Ectodermal cell (in vitro differentiated cells): Measurements from ENCODE around the gene RTN4RL1.

Experiments
- H3K27ac ChIP-seq: 2 replicates; pipeline ENCODE4 v1.7.0; 2013; ENCODE audit warnings: mild to moderate bottlenecking, low read depth, low read length; ENCODE audit not compliant: insufficient read depth, poor library complexity, severe bottlenecking
- H3K27me3 ChIP-seq: 2 replicates; pipeline ENCODE4 v1.7.0; 2013; ENCODE audit warnings: mild to moderate bottlenecking, low read length; ENCODE audit not compliant: insufficient read depth, control insufficient read depth, poor library complexity, severe bottlenecking
- H3K36me3 ChIP-seq: one replicate; pipeline ENCODE4 v1.7.0; 2013; ENCODE audit warnings: low read length; ENCODE audit not compliant: control insufficient read depth, insufficient read depth
- H3K4me1 ChIP-seq: one replicate; pipeline ENCODE4 v1.7.0; 2013; ENCODE audit warnings: low read length; ENCODE audit not compliant: control insufficient read depth, insufficient read depth
- H3K4me3 ChIP-seq: 2 replicates; pipeline ENCODE4 v1.7.0; 2013; ENCODE audit warnings: low read depth, low read length, control low read depth; ENCODE audit not compliant: insufficient read depth
- H3K9me3 ChIP-seq: 2 replicates; pipeline ENCODE4 v1.7.0; 2013; ENCODE audit warnings: mild to moderate bottlenecking, low read length, moderate library complexity; ENCODE audit not compliant: control insufficient read depth
- WGBS, 2 experiments: methylation state at CpG; one replicate each; pipeline ENCODE4 v1.1.7; 2013; ENCODE audit warnings: missing lambda C conversion rate in 2 of 2; 5-methylcytosine and 5-hydroxymethylcytosine counted together

RTN4RL1 gene

GRCh38 chr17:1997927-1998742 is 27.0 kb downstream of the RTN4RL1 start:
- Histone ChIP-seq H3K9me3 (no peaks in the 10 kb centered on the region), H3K4me1 (peaks cover 39% of the 10 kb centered on the region), H3K4me3 (peak overlapping the region; percentile 30), H3K36me3 (no peaks in the 10 kb centered on the region), H3K27ac (no peak overlapping the region), H3K27me3 (peaks cover 10% of the 10 kb centered on the region)
- WGBS, 2 experiments = 3% methylated on average over 92 of the region's 92 CpGs

DNA sequence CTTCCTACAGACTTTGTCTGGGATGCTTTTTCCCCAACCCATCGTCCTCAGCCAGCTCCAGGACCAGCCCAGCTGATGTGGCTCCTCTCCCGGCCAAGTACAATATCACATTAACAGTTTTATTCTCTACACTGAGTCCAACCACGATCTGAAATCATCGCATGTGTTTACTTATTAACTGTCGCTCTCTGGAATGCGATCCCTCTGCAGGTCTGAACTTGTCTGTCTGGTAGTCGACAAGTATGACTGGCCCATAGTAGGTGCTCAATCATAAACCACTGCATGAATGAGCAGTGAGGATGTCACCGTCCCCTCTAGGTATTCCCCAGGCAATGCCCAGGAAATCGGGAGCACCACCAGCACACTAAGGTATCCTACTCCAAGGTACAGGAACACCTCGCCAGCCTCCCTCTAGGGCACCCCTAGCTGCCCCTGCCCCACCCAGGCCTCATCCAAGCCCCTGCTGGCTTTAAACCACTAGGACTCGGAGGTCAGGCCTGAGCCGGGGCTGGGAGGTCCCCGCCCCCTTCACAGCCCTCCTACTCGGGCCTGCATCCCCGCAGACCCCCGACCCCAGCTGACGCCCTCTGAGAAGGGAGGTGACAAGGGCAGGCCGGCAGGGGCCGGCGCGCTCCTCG is 27.7 kb downstream of the RTN4RL1 start:
- H3K9me3 ChIP-seq = no peaks in the 10 kb centered on the region
- 34% methylated on average over 22 of the region's 22 CpGs for WGBS, 2 experiments
- H3K27ac ChIP-seq = no peak overlapping the region
- peaks cover 10% of the 10 kb centered on the region for H3K27me3 ChIP-seq
- H3K4me3 ChIP-seq = no peak overlapping the region
- no peaks in the 10 kb centered on the region for H3K36me3 ChIP-seq
- H3K4me1 ChIP-seq = peaks cover 33% of the 10 kb centered on the region

- Histone ChIP-seq H3K9me3 (no peaks in the 10 kb centered on the region), H3K36me3 (no peaks in the 10 kb centered on the region), H3K27me3 (peaks cover 10% of the 10 kb centered on the region), H3K4me1 (peaks cover 33% of the 10 kb centered on the region), H3K4me3 (no peak overlapping the region), H3K27ac (no peak overlapping the region)
- 75 to 78% methylated on average over 9 of the region's 9 CpGs for WGBS, 2 experiments
Observed at GRCh38 chr17:1996800-1997288, 28.3 kb downstream of the RTN4RL1 start.

GRCh38 chr17:1995907-1996799 is 29.0 kb downstream of the RTN4RL1 start:
- H3K27ac ChIP-seq = no peak overlapping the region
- 75 to 77% methylated on average over 13 of the region's 14 CpGs for WGBS, 2 experiments
- H3K36me3 ChIP-seq = no peaks in the 10 kb centered on the region
- no peaks in the 10 kb centered on the region for H3K9me3 ChIP-seq
- H3K4me1 ChIP-seq = peaks cover 33% of the 10 kb centered on the region
- H3K4me3 ChIP-seq = no peak overlapping the region
- peaks cover 10% of the 10 kb centered on the region for H3K27me3 ChIP-seq

DNA sequence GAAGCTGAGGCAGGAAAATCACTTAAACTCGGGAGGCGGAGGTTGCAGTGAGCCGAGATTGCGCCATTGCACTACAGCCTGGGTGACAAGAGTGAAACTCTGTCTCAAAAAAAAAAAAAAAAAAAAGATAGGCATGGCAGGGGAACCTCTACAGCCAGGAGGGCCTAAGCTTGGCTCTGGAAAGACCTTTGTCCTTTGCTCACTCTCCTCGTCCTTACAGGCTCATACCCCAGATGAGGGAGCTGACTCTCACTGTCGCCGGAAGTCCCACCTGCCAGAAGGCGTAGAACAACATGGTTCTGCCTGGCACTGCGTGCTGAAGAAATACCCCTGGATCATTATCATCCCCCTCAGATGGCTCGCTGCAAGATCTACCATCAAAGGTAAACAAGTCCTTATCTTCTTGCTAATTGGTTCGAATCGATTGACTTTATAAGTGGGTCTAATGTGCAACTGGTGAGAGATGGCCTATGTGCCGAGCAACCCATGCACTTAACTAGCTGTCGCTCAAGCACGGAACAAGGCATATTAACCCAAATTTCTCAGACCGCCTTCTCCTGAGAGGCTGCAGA is 29.7 kb downstream of the RTN4RL1 start:
- Histone ChIP-seq H3K27me3 (peaks cover 10% of the 10 kb centered on the region), H3K4me3 (no peak overlapping the region), H3K4me1 (peaks cover 32% of the 10 kb centered on the region), H3K9me3 (no peaks in the 10 kb centered on the region), H3K36me3 (no peaks in the 10 kb centered on the region), H3K27ac (no peak overlapping the region)
- WGBS, 2 experiments = 93 to 94% methylated on average over 16 of the region's 16 CpGs

DNA sequence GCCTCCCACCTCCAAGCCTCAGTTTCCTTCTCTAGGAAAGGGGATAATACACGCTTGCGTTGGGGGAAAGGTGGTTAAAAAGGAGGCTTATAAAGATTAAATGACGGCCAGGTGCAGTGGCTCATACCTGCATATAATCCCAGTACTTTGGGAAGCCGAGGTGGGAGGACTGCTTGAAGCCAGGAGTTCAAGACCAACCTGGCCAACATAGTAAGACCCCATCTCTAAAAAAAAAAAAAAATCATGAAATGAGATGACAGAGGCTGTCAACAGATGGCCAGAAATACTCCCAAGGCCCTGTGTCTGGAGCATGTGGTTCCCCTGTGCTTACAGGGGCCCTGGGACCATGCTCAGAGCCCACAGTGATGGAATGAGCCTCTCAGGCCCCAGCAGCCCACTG is 30.4 kb downstream of the RTN4RL1 start:
- 91% methylated on average over 4 of the region's 4 CpGs for WGBS, 2 experiments
- H3K27ac ChIP-seq = no peak overlapping the region

DNA sequence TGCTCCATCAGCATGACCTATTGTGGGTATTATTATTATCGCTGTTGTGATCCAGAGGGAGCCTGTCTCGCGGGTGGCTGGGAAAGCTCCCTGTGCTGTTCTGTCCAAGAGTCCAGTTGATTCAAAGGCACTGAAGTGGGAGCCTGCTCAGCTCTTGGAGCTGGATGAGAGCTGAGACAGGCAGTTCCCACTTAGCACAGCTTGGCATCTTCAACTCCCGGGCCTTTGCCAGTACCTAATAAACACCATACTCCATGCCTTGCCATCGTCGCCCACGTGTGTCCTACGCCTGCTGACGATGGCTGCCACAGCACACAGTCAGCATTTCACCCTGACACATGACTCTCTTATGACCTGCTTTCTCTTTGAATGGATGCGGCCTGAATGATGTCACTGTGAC is 32.6 kb downstream of the RTN4RL1 start:
- H3K27me3 ChIP-seq = no peaks in the 10 kb centered on the region
- no peak overlapping the region for H3K27ac ChIP-seq
- H3K36me3 ChIP-seq = no peaks in the 10 kb centered on the region
- H3K4me1 ChIP-seq = peaks cover 21% of the 10 kb centered on the region
- 83 to 85% methylated on average over 10 of the region's 10 CpGs for WGBS, 2 experiments
- H3K9me3 ChIP-seq = no peaks in the 10 kb centered on the region
- no peak overlapping the region for H3K4me3 ChIP-seq

More for the DNA sequence above, 30.4 kb downstream of the RTN4RL1 start:
- H3K9me3 ChIP-seq = no peaks in the 10 kb centered on the region
- no peak overlapping the region for H3K4me3 ChIP-seq
- H3K4me1 ChIP-seq = peaks cover 25% of the 10 kb centered on the region
- H3K36me3 ChIP-seq = no peaks in the 10 kb centered on the region
- peaks cover 10% of the 10 kb centered on the region for H3K27me3 ChIP-seq

DNA sequence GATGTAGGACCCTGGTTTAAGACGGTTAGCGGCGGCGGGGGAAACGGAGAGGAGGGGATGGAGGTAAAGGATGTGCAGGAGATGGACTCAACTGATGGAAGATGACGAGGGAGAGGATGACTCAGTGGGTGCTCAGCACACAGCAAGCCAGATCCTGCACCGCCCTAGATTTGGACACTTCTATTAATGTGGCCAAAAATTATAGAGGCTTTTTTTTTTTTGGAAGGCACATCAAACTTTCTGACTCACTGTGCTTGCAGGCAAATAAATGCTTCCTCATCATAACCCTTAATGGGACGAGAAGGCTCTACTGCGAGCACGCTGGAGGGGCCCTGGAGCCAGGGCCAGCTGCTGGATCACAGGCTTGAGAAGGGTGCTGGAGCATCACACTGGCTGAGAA is 36.0 kb downstream of the RTN4RL1 start:
- no peak overlapping the region for H3K4me3 ChIP-seq
- H3K36me3 ChIP-seq = no peaks in the 10 kb centered on the region
- no peaks in the 10 kb centered on the region for H3K9me3 ChIP-seq
- no peak overlapping the region for H3K27ac ChIP-seq
- WGBS, 2 experiments = 95 to 96% methylated on average over 10 of the region's 10 CpGs
- H3K27me3 ChIP-seq = no peaks in the 10 kb centered on the region
- peaks cover 4% of the 10 kb centered on the region for H3K4me1 ChIP-seq

DNA sequence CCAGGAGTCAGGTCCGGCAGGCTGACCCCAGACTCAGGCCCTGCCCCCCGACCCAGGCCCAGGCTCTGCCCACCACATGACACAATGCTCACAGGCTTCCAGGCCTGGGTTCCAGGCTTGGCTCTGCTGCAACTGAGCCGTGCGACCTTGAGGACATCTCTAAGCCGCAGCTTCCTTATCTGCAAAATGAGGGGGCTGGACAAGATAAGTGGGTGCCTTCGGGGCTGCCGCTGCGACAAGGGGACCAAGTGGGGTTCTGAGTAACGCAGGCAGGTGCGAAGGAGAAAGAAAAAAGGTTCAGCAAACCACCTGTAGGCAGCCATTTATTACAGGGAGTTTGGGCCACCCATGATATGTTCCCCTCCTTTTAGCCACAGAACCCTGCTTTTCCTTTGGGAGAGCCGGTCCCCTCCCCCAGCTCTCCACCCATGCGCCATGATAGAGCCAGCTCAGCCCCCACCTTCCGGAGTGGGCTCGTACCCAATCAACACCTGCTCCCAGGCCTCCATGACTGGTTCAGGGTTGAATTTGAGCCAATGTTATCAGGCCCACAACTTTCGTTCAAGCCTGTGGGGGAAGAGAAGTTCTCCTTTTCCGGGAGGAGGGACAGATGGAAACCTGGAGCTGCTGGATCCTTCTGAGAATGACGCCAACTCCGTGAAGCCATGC is 38.2 kb downstream of the RTN4RL1 start:
- H3K4me3 ChIP-seq = no peak overlapping the region
- 93 to 94% methylated on average over 18 of the region's 18 CpGs for WGBS, 2 experiments
- H3K27me3 ChIP-seq = no peaks in the 10 kb centered on the region
- no peaks in the 10 kb centered on the region for H3K9me3 ChIP-seq
- H3K27ac ChIP-seq = no peak overlapping the region
- H3K4me1 ChIP-seq = peaks cover 10% of the 10 kb centered on the region
- H3K36me3 ChIP-seq = no peaks in the 10 kb centered on the region
